Glomerular endothelial cell (primary cell): ENCODE measurements around the gene CLEC4A. TPM values are rescaled to one million over a fixed set of nuclear protein-coding genes. Genes with fewer than 3 reads are reported as not detected.
A peak's percentile ranks its signal among the peaks of the same experiment; 100 is the strongest.
"Not testable (repeated sequence)": the region's sequence is repeated elsewhere in the genome, so short reads cannot be mapped to it uniquely, and the experiment has no call there.

Experiments
- DNase-seq: peaks from one replicate; pipeline ENCODE4 v3.0.0-alpha.2; 2011; ENCODE audit warnings: low read depth, low spot score; ENCODE audit errors: extremely low read depth
- total RNA-seq: library from RNA; depleted of rRNA; stranded (reverse); fragments of >200 nt; gene quantifications from 2 replicates; pipeline ENCODE4 v1.2.3, GENCODE V29; 2015

The CLEC4A gene
- total RNA-seq, 1 donor from 2014 or later: not detected

GRCh38 chr12:8133636-8134397, 10.4 kb downstream of the CLEC4A start:
- DNase-seq: not testable (repeated sequence)

- DNase-seq: not testable (repeated sequence)
Observed at GRCh38 chr12:8134398-8134930, 11.0 kb downstream of the CLEC4A start.

- not testable (repeated sequence) for DNase-seq
Observed at GRCh38 chr12:8141647-8142046, 18.2 kb downstream of the CLEC4A start.

DNA sequence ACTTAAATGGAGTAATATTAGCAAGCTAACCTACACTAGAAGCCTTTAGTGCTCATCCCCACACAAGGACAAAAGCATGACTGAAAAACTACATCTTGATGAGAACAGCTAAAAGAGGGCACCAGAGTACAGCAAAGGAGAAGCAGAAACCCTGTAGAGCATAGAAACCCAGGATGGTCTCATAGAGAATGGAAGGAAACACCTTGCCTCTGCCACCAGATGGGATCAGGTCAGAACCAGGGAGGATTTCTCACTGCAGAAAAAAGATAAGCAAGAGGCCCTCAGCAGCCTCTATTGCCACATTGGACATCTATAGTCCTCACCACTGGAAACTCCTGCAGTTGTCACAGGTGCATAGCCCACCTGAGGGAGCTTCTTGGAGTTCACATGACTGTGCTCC, 19.8 kb downstream of the CLEC4A start:
- no peak for DNase-seq

- no peak for DNase-seq
Observed at GRCh38 chr12:8145754-8146441, 22.5 kb downstream of the CLEC4A start.

DNA sequence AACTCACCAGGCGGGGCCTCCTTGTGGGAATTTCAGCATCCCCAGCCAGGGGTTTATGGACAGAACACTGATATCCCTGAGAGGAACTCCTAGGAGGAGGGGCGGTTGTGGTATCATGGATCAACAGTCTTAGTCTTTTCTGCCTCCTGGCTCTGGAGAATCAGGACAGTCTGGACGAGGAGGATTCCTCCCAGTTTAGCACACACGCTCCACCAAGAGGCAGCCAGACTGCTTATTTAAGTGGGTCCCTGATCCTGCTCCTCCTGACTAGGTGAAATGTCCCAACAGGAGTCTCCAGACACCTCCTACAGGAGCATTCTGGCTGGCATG, 23.0 kb downstream of the CLEC4A start:
- DNase-seq: no peak

DNA sequence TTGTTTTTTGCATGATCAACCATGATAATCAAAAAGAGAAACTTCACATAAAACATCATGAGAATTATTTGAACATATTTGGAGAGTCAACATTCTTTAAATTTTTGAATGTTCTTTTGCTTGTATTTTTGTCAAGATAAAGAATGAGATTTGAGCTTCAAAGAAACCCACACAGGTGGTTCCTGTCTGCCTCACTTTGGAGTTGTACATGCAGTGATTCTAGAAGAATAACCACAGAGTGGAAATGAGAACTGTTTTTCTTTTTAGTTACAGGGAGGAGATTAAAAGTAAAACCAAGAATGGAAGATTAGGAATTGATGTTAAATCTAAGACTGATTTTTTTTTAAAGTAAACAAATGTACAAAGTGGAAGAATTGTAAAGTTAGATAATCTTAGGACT, 31.1 kb downstream of the CLEC4A start:
- no peak for DNase-seq

- DNase-seq: no peak
Observed at GRCh38 chr12:8156416-8156815, 33.0 kb downstream of the CLEC4A start.

GRCh38 chr12:8156845-8157244, 33.4 kb downstream of the CLEC4A start, which contains the start of gene ZNF705A:
Gene ZNF705A, plus strand, starts transcription at chr12:8157015. Its CDS starts 15,611 bp downstream, at chr12:8172626.
- peak; percentile 84 for DNase-seq

- no peak for DNase-seq
Observed at GRCh38 chr12:8157484-8158198, 34.2 kb downstream of the CLEC4A start.

- not testable (repeated sequence) for DNase-seq
Observed at GRCh38 chr12:8172911-8173310, 49.5 kb downstream of the CLEC4A start.

- not testable (repeated sequence) for DNase-seq
Observed at GRCh38 chr12:8179989-8180585, 56.7 kb downstream of the CLEC4A start.

GRCh38 chr12:8181271-8181670, 57.9 kb downstream of the CLEC4A start:
- not testable (repeated sequence) for DNase-seq

DNA sequence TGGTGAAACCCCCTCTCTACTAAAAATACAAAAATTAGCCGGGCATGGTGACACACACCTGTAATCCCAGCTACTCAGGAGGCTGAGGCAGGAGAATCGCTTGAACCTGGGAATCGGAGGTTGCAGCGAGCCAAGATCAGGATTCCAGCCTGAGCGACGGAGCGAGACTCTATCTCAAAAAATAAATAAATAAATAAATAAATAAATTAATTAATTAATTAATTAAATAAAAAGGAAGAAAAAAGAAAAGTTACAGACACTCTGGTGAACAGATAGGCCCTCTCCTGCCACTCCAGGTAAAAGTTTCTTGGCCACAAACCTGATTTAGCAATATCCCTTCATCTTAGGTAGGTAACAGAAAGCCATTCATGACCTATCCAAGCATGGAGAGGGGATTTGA, 59.5 kb downstream of the CLEC4A start:
- DNase-seq: not testable (repeated sequence)

- DNase-seq: not testable (repeated sequence)
Observed at GRCh38 chr12:8183346-8183745, 59.9 kb downstream of the CLEC4A start.

- DNase-seq: not testable (repeated sequence)
Observed at GRCh38 chr12:8184206-8184605, 60.8 kb downstream of the CLEC4A start.

DNA sequence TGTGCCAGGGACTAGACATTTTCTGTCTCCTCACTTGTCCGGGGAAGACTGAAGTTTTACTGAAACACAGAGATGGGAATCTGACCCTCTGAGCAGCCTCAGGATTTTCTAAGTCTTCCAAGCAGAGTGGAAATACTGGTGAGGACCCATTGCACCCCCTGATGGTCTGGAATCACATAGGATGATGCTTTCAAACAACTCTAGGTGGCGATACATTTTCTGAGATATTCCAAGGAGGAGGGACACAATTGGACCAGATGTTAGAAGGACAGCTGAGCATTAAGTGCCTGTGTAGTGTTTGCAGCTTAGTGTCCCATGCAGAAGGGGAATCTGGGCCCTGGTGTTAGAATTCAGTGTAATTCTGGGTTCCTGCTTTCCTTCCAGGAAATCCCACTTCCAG, 64.7 kb downstream of the CLEC4A start:
- DNase-seq: not testable (repeated sequence)
